ENCODE data around the gene COQ4. TPM values are rescaled to one million over a fixed set of nuclear protein-coding genes. Genes with fewer than 3 reads are reported as not detected.

COQ4 gene
- total RNA-seq, 1 experiment from 2014 or later = 58.9 TPM

GRCh38 chr9:128282500-128282899 is 40.1 kb upstream of the COQ4 start:
- no peak for DNase-seq (ENCODE audit: unreplicated experiment)
- BruUV-seq (replicated peaks) = no TSS peak
- CTCF ChIA-PET = interaction anchor here (0.9 to 1.0 kb wide), 2 partner anchors 11 to 156 kb away, joined by 3 to 5 read pairs; no protein-coding TSS in a partner anchor

GRCh38 chr9:128285033-128285784 is 37.4 kb upstream of the COQ4 start:
- no peak for DNase-seq (ENCODE audit: unreplicated experiment)
- no TSS peak for BruUV-seq (replicated peaks)
- Mint-ChIP-seq H3K9me3 (ENCODE audit: unreplicated experiment) (no peaks in the 10 kb centered on the region), H3K27ac (ENCODE audit: low read depth, unreplicated experiment) (no peak overlapping the region), H3K27me3 (ENCODE audit: insufficient read depth, unreplicated experiment) (no peaks in the 10 kb centered on the region), H3K36me3 (ENCODE audit: insufficient read depth, unreplicated experiment) (peaks cover 19% of the 10 kb centered on the region), H3K4me1 (ENCODE audit: insufficient read depth, unreplicated experiment) (no peaks in the 10 kb centered on the region), H3K4me3 (ENCODE audit: unreplicated experiment) (no peak overlapping the region)
- no peak for TF ChIP-seq CTCF (IDR thresholded peaks at IDR 0.05; ENCODE audit: unreplicated experiment)
- POLR2A ChIA-PET = no interaction called here
- intact Hi-C loops (cut with micrococcal nuclease) = no loop called here
- CTCF ChIA-PET = interaction anchor here (0.7 to 1.1 kb wide), 4 partner anchors 9 to 1715 kb away, joined by 3 read pairs; no protein-coding TSS in a partner anchor

More at GRCh38 chr9:128282500-128282899, 40.1 kb upstream of the COQ4 start:
- TF ChIP-seq CTCF (IDR thresholded peaks at IDR 0.05; ENCODE audit: unreplicated experiment) = no peak
- H3K36me3 Mint-ChIP-seq (ENCODE audit: insufficient read depth, unreplicated experiment) = peaks cover under 1% of the 10 kb centered on the region
- intact Hi-C loops (cut with micrococcal nuclease) = no loop called here
- POLR2A ChIA-PET = no interaction called here
- H3K27ac Mint-ChIP-seq (ENCODE audit: low read depth, unreplicated experiment) = no peak overlapping the region
- H3K4me1 Mint-ChIP-seq (ENCODE audit: insufficient read depth, unreplicated experiment) = no peaks in the 10 kb centered on the region
- no peaks in the 10 kb centered on the region for H3K27me3 Mint-ChIP-seq (ENCODE audit: insufficient read depth, unreplicated experiment)
- H3K4me3 Mint-ChIP-seq (ENCODE audit: unreplicated experiment) = no peak overlapping the region
- no peaks in the 10 kb centered on the region for H3K9me3 Mint-ChIP-seq (ENCODE audit: unreplicated experiment)

- intact Hi-C loops (cut with micrococcal nuclease) = no loop called here
- Mint-ChIP-seq H3K4me1 (ENCODE audit: insufficient read depth, unreplicated experiment) (no peaks in the 10 kb centered on the region), H3K9me3 (ENCODE audit: unreplicated experiment) (no peaks in the 10 kb centered on the region), H3K36me3 (ENCODE audit: insufficient read depth, unreplicated experiment) (peaks cover 19% of the 10 kb centered on the region), H3K27ac (ENCODE audit: low read depth, unreplicated experiment) (no peak overlapping the region), H3K27me3 (ENCODE audit: insufficient read depth, unreplicated experiment) (no peaks in the 10 kb centered on the region), H3K4me3 (ENCODE audit: unreplicated experiment) (no peak overlapping the region)
- ChIA-PET POLR2A (no interaction called here), CTCF (interaction anchor here (0.9 to 1.1 kb wide), 2 partner anchors 8 to 43 kb away, joined by 3 read pairs; no protein-coding TSS in a partner anchor)
- no peak for DNase-seq (ENCODE audit: unreplicated experiment)
- no TSS peak for BruUV-seq (replicated peaks)
- TF ChIP-seq CTCF (IDR thresholded peaks at IDR 0.05; ENCODE audit: unreplicated experiment) = no peak
These were observed 36.2 kb upstream of the COQ4 start for GRCh38 chr9:128286440-128286839.

- H3K36me3 Mint-ChIP-seq (ENCODE audit: insufficient read depth, unreplicated experiment) = peaks cover 19% of the 10 kb centered on the region
- ChIA-PET CTCF (interaction anchor here (1.9 kb wide), 1 partner anchor 53 kb away, joined by 7 read pairs; no protein-coding TSS in a partner anchor), POLR2A (interaction anchor here (1.4 kb wide), 1 partner anchor 12 kb away, joined by 5 read pairs; the partner anchor contains the start of genes GOLGA2 and SWI5)
- H3K27ac Mint-ChIP-seq (ENCODE audit: low read depth, unreplicated experiment) = no peak overlapping the region
- H3K4me3 Mint-ChIP-seq (ENCODE audit: unreplicated experiment) = no peak overlapping the region
- BruUV-seq (replicated peaks) = no TSS peak
- intact Hi-C loops (cut with micrococcal nuclease) = no loop called here
- DNase-seq (ENCODE audit: unreplicated experiment) = no peak
- H3K9me3 Mint-ChIP-seq (ENCODE audit: unreplicated experiment) = no peaks in the 10 kb centered on the region
- TF ChIP-seq CTCF (IDR thresholded peaks at IDR 0.05; ENCODE audit: unreplicated experiment) = no peak
- H3K4me1 Mint-ChIP-seq (ENCODE audit: insufficient read depth, unreplicated experiment) = no peaks in the 10 kb centered on the region
- no peaks in the 10 kb centered on the region for H3K27me3 Mint-ChIP-seq (ENCODE audit: insufficient read depth, unreplicated experiment)
These were observed 34.2 kb upstream of the COQ4 start for GRCh38 chr9:128288273-128289004.
